Gastrocnemius medialis (tissue), 4 donors: ENCODE data around the gene HOOK2.

Experiments
- CTCF ChIP-seq, 5 experiments: fragments of 450-650 bp in 3 of 5; fragments of 200-600 bp in 2 of 5; sonication (generic) in 2 of 5; IDR thresholded peaks in 4 of 5; conservative IDR thresholded peaks in 1 of 5; 1 replicate in 4 of 5; 2 replicates in 1 of 5; pipeline ENCODE4 v1.5.1; 2016 to 2019; ENCODE audit warnings: antibody characterized with exemption in 5 of 5, mild to moderate bottlenecking in 3 of 5, moderate library complexity in 3 of 5
- POLR2A ChIP-seq, 2 donors: fragments of 450-650 bp; IDR thresholded peaks; one replicate each; pipeline ENCODE4 v1.6.1; 2017; ENCODE audit warnings: antibody characterized with exemption in 2 of 2, mild to moderate bottlenecking in 2 of 2, moderate library complexity in 2 of 2

DNA sequence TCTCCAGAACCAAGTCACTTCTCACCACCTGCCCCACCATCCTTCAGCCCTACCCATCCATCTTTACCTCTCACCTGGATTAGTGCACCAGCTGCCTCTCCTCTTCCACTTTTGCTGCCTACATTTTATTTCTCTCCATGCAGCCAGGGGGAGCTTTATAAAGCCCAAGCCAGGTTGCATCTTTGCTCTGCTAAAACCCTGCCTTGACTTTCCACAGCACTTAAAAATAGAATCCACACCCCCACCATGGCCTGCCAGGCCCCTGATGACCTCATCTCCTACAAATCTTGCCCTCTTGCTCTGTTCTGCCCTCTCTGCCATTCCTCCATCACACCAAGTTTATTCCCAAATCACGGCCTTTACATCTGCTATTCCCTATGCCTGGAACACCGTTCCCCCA is 1.8 kb downstream of the HOOK2 start:
- TF ChIP-seq CTCF (IDR thresholded peaks at IDR 0.05 in 4 of 5, conservative IDR thresholded peaks at IDR 0.05 in 1 of 5) (peak in 4 of 5 experiments; percentile 9 to 47 (median 40)), POLR2A (IDR thresholded peaks at IDR 0.05) (no peak)
